GM12878 (cell line): Measurements from ENCODE around the gene CHD6. TPM values are rescaled to one million over a fixed set of nuclear protein-coding genes. Genes with fewer than 3 reads are reported as not detected.
"Not testable (repeated sequence)": the region's sequence is repeated elsewhere in the genome, so short reads cannot be mapped to it uniquely, and the experiment has no call there.

Experiments
- ATAC-seq: fragments of 200-7000 bp; cut with Tn5 transposase; 3 replicates; pipeline ENCODE4 v1.9.1; 2020; ENCODE audit warnings: mild to moderate bottlenecking, moderate library complexity
- BruUV-seq: library from RNA; stranded (reverse); fragments of 400-500 nt; replicated peaks from 2 replicates; lab custom pipeline; 2021; lab: Mats Ljungman, UMichigan
- CTCF ChIA-PET: fragments of 300-600 bp; sonication (Branson Sonifier 250); formaldehyde crosslinking; extraction: SDS; loops from one replicate; lab custom pipeline; 2021; ENCODE audit warnings: inconsistent platforms; lab: Yijun Ruan, JAX
- POLR2A ChIA-PET: fragments of 350-600 bp; formaldehyde crosslinking; extraction: SDS; loops from one replicate; lab custom pipeline; 2021; ENCODE audit warnings: inconsistent platforms; lab: Charles Lee
- RAD21 ChIA-PET: fragments of 300-600 bp; sonication (Branson Sonifier 250); formaldehyde crosslinking; loops from one replicate; lab custom pipeline; 2023; ENCODE audit warnings: antibody characterized with exemption; ENCODE audit not compliant: unreplicated experiment; lab: Charles Lee
- SMC1A ChIA-PET: fragments of 300-600 bp; sonication (Branson Sonifier 250); formaldehyde crosslinking; loops from one replicate; lab custom pipeline; 2023; ENCODE audit not compliant: unreplicated experiment, uncharacterized antibody; lab: Charles Lee
- DNase-seq: peaks from one replicate; pipeline ENCODE4 v3.0.0-alpha.2; 2011; ENCODE audit warnings: low read depth, low spot score
- FAIRE-seq: peaks from 3 replicates; lab custom pipeline; 2011; peaks lifted over from hg19 to GRCh38; lab: Jason Lieb, UNC
- H2AFZ ChIP-seq: 2 replicates; pipeline ENCODE4 v1.6.0; 2011; ENCODE audit warnings: low read depth, low read length, control low read depth; ENCODE audit not compliant: control insufficient read depth
- H3K27ac ChIP-seq: 2 replicates; pipeline ENCODE4 v1.5.1; 2011; ENCODE audit warnings: control low read depth; ENCODE audit not compliant: control insufficient read depth, insufficient read depth
- H3K27me3 ChIP-seq, 2 experiments: replicated peaks in 1 of 2; 2 replicates each; pipeline versions ENCODE4 v1.6.0 to v1.6.1; 2011; ENCODE audit warnings: low read length in 1 of 2; ENCODE audit not compliant: control insufficient read depth in 2 of 2, insufficient read depth in 2 of 2
- H3K36me3 ChIP-seq, 2 experiments: 2 replicates each; pipeline ENCODE4 v1.5.1; 2011; ENCODE audit warnings: low read length in 1 of 2; ENCODE audit not compliant: control insufficient read depth in 2 of 2, insufficient read depth in 2 of 2
- H3K4me1 ChIP-seq: 2 replicates; pipeline ENCODE4 v1.6.1; 2011; ENCODE audit warnings: mild to moderate bottlenecking, low read length, moderate library complexity, mixed read lengths; ENCODE audit not compliant: control insufficient read depth, insufficient read depth
- H3K4me2 ChIP-seq: 2 replicates; pipeline ENCODE4 v1.6.0; 2011; ENCODE audit warnings: control low read depth; ENCODE audit not compliant: control insufficient read depth, insufficient read depth
- H3K4me3 ChIP-seq: fragments of 200-600 bp; sonication (generic); 2 replicates; pipeline ENCODE4 v1.5.1; 2016
- H3K79me2 ChIP-seq: 2 replicates; pipeline ENCODE4 v1.6.0; 2011; ENCODE audit warnings: low read length; ENCODE audit not compliant: control insufficient read depth, insufficient read depth
- H3K9ac ChIP-seq: 2 replicates; pipeline ENCODE4 v1.8.0; 2011; ENCODE audit warnings: low read length, control low read depth, mixed read lengths; ENCODE audit not compliant: control insufficient read depth, insufficient read depth
- H3K9me3 ChIP-seq: replicated peaks from 3 replicates; pipeline ENCODE4 v1.5.1; 2011; ENCODE audit warnings: mild to moderate bottlenecking, low read length; ENCODE audit not compliant: control insufficient read depth, insufficient read depth
- H4K20me1 ChIP-seq: 2 replicates; pipeline ENCODE4 v1.6.0; 2011; ENCODE audit not compliant: control insufficient read depth, insufficient read depth
- SKIL ChIP-seq: fragments of 450-650 bp; IDR thresholded peaks from 2 replicates; pipeline ENCODE4 v1.6.1; 2017; ENCODE audit warnings: mild to moderate bottlenecking, low read depth, inconsistent platforms; ENCODE audit not compliant: poor library complexity, severe bottlenecking
- SMC3 ChIP-seq: IDR thresholded peaks from 2 replicates; pipeline ENCODE4 v1.6.1; 2011; ENCODE audit warnings: low read length, improper control_type of control experiment, borderline replicate concordance
- USF2 ChIP-seq: IDR thresholded peaks from 2 replicates; pipeline ENCODE4 v1.6.1; 2011; ENCODE audit warnings: low read depth, low read length, improper control_type of control experiment, borderline replicate concordance
- ZZZ3 ChIP-seq: IDR thresholded peaks from 2 replicates; pipeline ENCODE4 v1.6.1; 2011; ENCODE audit warnings: low read depth; ENCODE audit not compliant: control insufficient read depth, insufficient read length
- WGBS: methylation state at CpG from one replicate; pipeline ENCODE4 v1.1.6; 2016; ENCODE audit warnings: low lambda C conversion rate; ENCODE audit not compliant: insufficient replicate concordance, insufficient coverage; ENCODE audit errors: missing lambda C conversion rate; 5-methylcytosine and 5-hydroxymethylcytosine counted together
- in situ Hi-C: fragments of 300-500 bp; cut with MboI; formaldehyde crosslinking; loops from 9 replicates; pipeline ENCODE4 v1.14.3; 2018; ENCODE audit warnings: mixed read lengths
- intact Hi-C: fragments of 100-400 bp; cut with micrococcal nuclease; formaldehyde crosslinking; loops from one replicate; pipeline ENCODE4 v1.14.2; 2022; ENCODE audit not compliant: unreplicated experiment
- polyA plus RNA-seq, 11 experiments: library from polyadenylated mRNA; depleted of rRNA in 4 of 11; unstranded in 6 of 11; stranded (reverse) in 5 of 11; fragments of >200 nt; fragmentation: Nextera tagmentation in 4 of 11; fragmentation: Illumina TruSeq in 1 of 11; extraction: Ambion mirVana in 4 of 11; extraction: Trizol in 1 of 11; gene quantifications; 1 replicate in 1 of 11; 2 replicates in 10 of 11; pipeline versions ENCODE4 v1.2.1 to v1.2.3, GENCODE V29; 2011 to 2016; ENCODE audit warnings: inconsistent platforms in 2 of 11, missing spikeins in 2 of 11, low read depth in 1 of 11
- total RNA-seq, 4 experiments: library from RNA; depleted of rRNA in 3 of 4; stranded (reverse); fragments of >200 nt in 3 of 4; fragmentation: Illumina TruSeq in 1 of 4; extraction: Trizol in 1 of 4; gene quantifications; 2 replicates each; pipeline versions ENCODE4 v1.2.1 to v1.2.3, GENCODE V29; 2013 to 2021
- TF ChIP-seq, protein P1 (sequence below): fragments of 150-350 bp; IDR thresholded peaks from 2 replicates; pipeline ENCODE4 v1.6.1; 2016; ENCODE audit warnings: low read depth, low read length

The CHD6 gene
- total and polyA plus RNA-seq, 10 of the 15 experiments (the other 5 are each of a cell fraction or from before 2014, with no cell fraction given) = 4.3 to 25.5 (median 17.1) TPM

GRCh38 chr20:41537865-41538264 lies 80.3 kb downstream of the CHD6 start:
- 97% methylated on average over 4 of the region's 4 CpGs for WGBS
- DNase-seq = no peak

GRCh38 chr20:41535551-41535950 lies 82.6 kb downstream of the CHD6 start:
- FAIRE-seq, H2AFZ ChIP-seq, H3K27me3 ChIP-seq, H3K4me3 ChIP-seq, H3K4me1 ChIP-seq, H4K20me1 ChIP-seq, in situ Hi-C loops, H3K79me2 ChIP-seq, POLR2A ChIA-PET, DNase-seq, H3K9me3 ChIP-seq, H3K27ac ChIP-seq, H3K9ac ChIP-seq, ATAC-seq, H3K4me2 ChIP-seq, BruUV-seq, intact Hi-C loops: not testable (repeated sequence)
- ChIA-PET RAD21 (interaction anchor here (1.0 to 1.5 kb wide), 2 partner anchors 77 to 82 kb away, joined by 3 to 4 read pairs; partner anchors contain the start of gene CHD6), CTCF (interaction anchor here (1.1 to 1.7 kb wide), 3 partner anchors 9 to 12 kb away, joined by 3 to 7 read pairs (median 4); no protein-coding TSS in a partner anchor), SMC1A (interaction anchor here (1.0 to 2.4 kb wide), 5 partner anchors 10 to 85 kb away, joined by 3 to 9 read pairs (median 4); no protein-coding TSS in a partner anchor)
- peaks cover 4 to 12% of the 10 kb centered on the region in 2 experiments; a peak in 3 of 4 replicates for H3K36me3 ChIP-seq
- 100% methylated on average over 1 of the region's 1 CpG for WGBS

More at GRCh38 chr20:41537865-41538264, 80.3 kb downstream of the CHD6 start:
- Histone ChIP-seq H3K9me3 (peaks cover 2% of the 10 kb centered on the region; the same call in 2 of the 3 replicates), H4K20me1 (no peaks in the 10 kb centered on the region), H2AFZ (no peak overlapping the region), H3K4me3 (no peak overlapping the region)
- TF ChIP-seq, protein P1, sequence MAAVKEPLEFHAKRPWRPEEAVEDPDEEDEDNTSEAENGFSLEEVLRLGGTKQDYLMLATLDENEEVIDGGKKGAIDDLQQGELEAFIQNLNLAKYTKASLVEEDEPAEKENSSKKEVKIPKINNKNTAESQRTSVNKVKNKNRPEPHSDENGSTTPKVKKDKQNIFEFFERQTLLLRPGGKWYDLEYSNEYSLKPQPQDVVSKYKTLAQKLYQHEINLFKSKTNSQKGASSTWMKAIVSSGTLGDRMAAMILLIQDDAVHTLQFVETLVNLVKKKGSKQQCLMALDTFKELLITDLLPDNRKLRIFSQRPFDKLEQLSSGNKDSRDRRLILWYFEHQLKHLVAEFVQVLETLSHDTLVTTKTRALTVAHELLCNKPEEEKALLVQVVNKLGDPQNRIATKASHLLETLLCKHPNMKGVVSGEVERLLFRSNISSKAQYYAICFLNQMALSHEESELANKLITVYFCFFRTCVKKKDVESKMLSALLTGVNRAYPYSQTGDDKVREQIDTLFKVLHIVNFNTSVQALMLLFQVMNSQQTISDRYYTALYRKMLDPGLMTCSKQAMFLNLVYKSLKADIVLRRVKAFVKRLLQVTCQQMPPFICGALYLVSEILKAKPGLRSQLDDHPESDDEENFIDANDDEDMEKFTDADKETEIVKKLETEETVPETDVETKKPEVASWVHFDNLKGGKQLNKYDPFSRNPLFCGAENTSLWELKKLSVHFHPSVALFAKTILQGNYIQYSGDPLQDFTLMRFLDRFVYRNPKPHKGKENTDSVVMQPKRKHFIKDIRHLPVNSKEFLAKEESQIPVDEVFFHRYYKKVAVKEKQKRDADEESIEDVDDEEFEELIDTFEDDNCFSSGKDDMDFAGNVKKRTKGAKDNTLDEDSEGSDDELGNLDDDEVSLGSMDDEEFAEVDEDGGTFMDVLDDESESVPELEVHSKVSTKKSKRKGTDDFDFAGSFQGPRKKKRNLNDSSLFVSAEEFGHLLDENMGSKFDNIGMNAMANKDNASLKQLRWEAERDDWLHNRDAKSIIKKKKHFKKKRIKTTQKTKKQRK = no peak
- TF ChIP-seq SMC3 (no peak), SKIL (no peak), USF2 (no peak), ZZZ3 (no peak)
- TF ChIP-seq, all 136 proteins: peak for 0
- ATAC-seq (no peak), FAIRE-seq (peak; percentile 35)
- intact Hi-C loops (no loop called here), in situ Hi-C loops (no loop called here)
- RAD21 ChIA-PET = no interaction called here
- H3K9ac ChIP-seq = no peak overlapping the region
- SMC1A ChIA-PET = interaction anchor here (0.8 kb wide), 1 partner anchor 21 kb away, joined by 3 read pairs; no protein-coding TSS in a partner anchor
- H3K27ac ChIP-seq = no peak overlapping the region
- H3K4me2 ChIP-seq = no peak overlapping the region
- H3K79me2 ChIP-seq = no peaks in the 10 kb centered on the region
- BruUV-seq = no TSS peak
- CTCF ChIA-PET = no interaction called here
- POLR2A ChIA-PET = no interaction called here
- H3K4me1 ChIP-seq = no peaks in the 10 kb centered on the region
- peaks cover under 1 to 6% of the 10 kb centered on the region in 2 experiments; a peak in 3 of 4 replicates for H3K36me3 ChIP-seq
- no peaks in the 10 kb centered on the region for H3K27me3 ChIP-seq
